ENCODE data around the gene SCG3. TPM values are rescaled to one million over a fixed set of nuclear protein-coding genes. Genes with fewer than 3 reads are reported as not detected.

The SCG3 gene
- total RNA-seq, result not detected in 2 replicates

DNA sequence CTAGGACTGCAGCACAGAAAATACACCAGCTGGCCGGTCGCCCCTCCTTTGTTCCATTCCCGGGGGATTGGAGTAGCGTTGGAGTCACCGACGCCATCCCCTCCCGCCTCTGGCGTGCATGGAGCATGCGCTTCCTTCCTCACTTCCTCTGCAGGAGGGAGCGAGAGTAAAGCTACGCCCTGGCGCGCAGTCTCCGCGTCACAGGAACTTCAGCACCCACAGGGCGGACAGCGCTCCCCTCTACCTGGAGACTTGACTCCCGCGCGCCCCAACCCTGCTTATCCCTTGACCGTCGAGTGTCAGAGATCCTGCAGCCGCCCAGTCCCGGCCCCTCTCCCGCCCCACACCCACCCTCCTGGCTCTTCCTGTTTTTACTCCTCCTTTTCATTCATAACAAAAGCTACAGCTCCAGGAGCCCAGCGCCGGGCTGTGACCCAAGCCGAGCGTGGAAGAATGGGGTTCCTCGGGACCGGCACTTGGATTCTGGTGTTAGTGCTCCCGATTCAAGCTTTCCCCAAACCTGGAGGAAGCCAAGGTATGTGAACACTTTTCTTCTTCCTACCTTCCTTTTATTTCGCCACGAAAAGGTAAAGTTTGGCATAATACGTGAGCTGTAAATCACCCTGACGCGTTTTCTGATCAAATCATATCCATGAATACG is at the start of gene SCG3:
SCG3 (plus strand) TSS at position 201 of the 661 bp plus-strand sequence; CDS start at position 454, 253 bp downstream.

DNA sequence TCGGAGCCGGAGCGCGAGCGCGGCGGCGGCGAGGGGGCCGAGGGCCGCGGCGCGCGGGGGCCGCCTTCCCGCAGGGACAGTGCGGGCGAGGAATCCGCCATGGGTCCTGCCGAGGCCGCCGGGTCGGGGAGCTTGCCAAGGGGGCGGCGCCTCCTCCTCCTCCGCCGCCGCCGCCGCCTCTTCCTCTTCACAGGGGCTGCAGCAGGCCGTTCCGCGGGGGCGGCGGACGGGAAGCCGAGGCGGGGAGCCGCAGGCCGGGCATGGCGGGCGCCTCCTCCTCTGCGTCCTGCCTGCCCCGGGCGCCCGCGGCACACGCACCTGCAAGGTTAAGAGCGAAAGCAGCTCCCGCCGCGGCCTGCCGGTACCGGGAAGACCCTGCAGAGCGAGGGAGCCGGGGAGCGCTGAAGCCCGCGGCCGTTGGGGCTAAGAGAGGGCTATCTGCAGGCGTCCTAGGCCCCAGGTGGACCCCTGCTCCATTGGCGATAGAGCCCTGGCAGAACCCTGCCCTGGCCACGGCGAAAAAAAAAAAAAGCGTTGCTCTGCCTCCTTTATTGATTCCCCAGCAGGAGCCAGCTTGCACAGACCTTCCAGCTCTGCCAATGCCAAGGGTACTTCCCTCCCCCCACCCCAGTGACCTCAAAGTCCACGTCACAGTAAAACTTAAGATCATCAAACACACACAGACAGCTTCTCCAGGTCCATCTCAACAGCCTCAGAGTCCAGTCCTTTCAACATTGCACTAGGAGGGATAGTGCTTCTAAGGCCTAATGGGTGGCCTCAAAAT is 56.4 kb downstream of the SCG3 start, which contains the start of gene LYSMD2:
LYSMD2 (minus strand) TSS at position 134 of the 784 bp plus-strand sequence; CDS start at position 101, 33 bp downstream.

DNA sequence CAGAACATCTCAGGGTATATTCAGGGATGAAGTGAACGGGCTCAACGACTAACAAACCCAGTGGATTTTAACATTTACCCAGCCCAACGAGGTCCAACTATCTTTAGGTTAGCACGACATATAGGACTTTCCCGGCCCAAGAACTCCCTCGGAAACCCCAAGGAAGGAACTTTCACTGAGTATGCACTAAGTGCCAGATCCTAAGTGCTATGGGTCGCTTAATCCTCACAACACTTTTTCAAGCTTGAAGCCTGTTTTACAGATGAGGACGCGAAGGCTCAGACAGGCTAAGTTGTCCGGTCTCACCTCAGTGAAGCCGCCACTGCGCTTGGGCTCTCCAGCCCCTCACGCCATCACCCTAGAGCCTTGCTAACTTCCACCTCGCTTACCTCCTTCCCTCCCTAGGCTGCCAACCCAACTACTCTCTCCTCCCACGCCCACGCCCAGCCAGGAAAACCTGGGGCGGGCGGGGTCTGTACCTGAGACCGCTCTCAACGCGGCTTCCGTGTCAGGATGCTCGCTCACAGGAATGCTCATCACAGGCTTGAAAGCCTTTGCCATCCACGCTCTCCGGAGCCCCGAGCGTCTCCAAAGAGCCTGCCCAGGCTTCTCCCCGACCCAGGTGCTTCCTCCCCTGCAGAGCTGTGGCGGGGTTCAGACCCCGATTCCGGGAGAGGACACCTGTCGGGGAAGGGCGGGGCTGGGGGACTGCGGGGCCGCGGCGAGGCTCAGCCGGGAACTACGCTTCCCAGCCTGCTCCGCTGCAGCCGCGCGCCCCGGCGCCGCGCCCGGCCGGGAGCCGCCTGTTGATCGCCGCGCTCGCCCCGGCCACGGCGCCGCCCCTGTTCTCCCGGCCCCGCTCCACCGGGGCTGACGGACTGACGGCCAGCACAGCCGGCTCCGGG is 69.7 kb downstream of the SCG3 start, which contains the start of gene TMOD2:
TMOD2 (plus strand) TSS at position 806 of the 905 bp plus-strand sequence. CDS start 14,845 bp downstream, outside the sequence.

Other genes starting within 250 kb of the SCG3 start
- 20.3 and 29.9 TPM in 2 replicates for gene DMXL2, start 58.7 kb upstream of the SCG3 start, total RNA-seq
- gene LYSMD2, start 56.2 kb downstream of the SCG3 start, total RNA-seq, result 13.0 and 17.8 TPM in 2 replicates
- 6.0 and 9.8 TPM in 2 replicates for gene TMOD2, start 70.1 kb downstream of the SCG3 start, total RNA-seq
- gene TMOD3, start 148.2 kb downstream of the SCG3 start, total RNA-seq, result 104 and 114 TPM in 2 replicates